ENCODE data around the gene CAVIN4. TPM values are rescaled to one million over a fixed set of nuclear protein-coding genes. Genes with fewer than 3 reads are reported as not detected.

Gene CAVIN4
- total and polyA plus RNA-seq, 2 experiments from 2014 or later, result 3.0 to 6.0 TPM

GRCh38 chr9:100587375-100587774, 9.5 kb downstream of the CAVIN4 start (continued):
- no peak for TF ChIP-seq REST (IDR thresholded peaks at IDR 0.05; ENCODE audit: unreplicated experiment)
- no peak for TF ChIP-seq ZNF331 (CRISPR knock-in tag; IDR thresholded peaks at IDR 0.05; ENCODE audit: low read depth)
- no peak for TF ChIP-seq EZH2 (IDR thresholded peaks at IDR 0.05; ENCODE audit: low read depth, unreplicated experiment)
- TF ChIP-seq CREB1 (CRISPR knock-in tag; IDR thresholded peaks at IDR 0.05; ENCODE audit: low read depth), result no peak
- no peak for TF ChIP-seq JUNB (IDR thresholded peaks at IDR 0.05; ENCODE audit: unreplicated experiment)
- TF ChIP-seq STAT1 (IDR thresholded peaks at IDR 0.05; ENCODE audit: unreplicated experiment), result no peak

GRCh38 chr9:100589582-100589981, 11.7 kb downstream of the CAVIN4 start:
- no peak overlapping the region for H3K27ac Mint-ChIP-seq
- Histone ChIP-seq H3K4me1 (ENCODE audit: insufficient read depth) (no peaks in the 10 kb centered on the region), H3K4me2 (no peak overlapping the region), H3K27me3 (ENCODE audit: insufficient read depth) (no peaks in the 10 kb centered on the region), H2AFZ (no peak overlapping the region), H3K4me3 (no peak overlapping the region), H3K9me2 (ENCODE audit: insufficient read depth) (no peaks in the 10 kb centered on the region), H3K36me3 (ENCODE audit: insufficient read depth) (peaks cover 8% of the 10 kb centered on the region; the same call in 1 of the 2 replicates), H3K79me2 (replicated peaks; ENCODE audit: insufficient read depth) (no peaks in the 10 kb centered on the region), H3F3A (replicated peaks; ENCODE audit: low read depth) (no peaks in the 10 kb centered on the region), H3K27ac (ENCODE audit: low read depth) (no peak overlapping the region), H4K20me1 (replicated peaks; ENCODE audit: insufficient read depth) (no peaks in the 10 kb centered on the region)
- H3K4me1 Mint-ChIP-seq, result no peaks in the 10 kb centered on the region; the same call in 2 of the 3 replicates
- H3K27me3 Mint-ChIP-seq (ENCODE audit: insufficient read depth, low read depth, poor library complexity), result peaks cover 6% of the 10 kb centered on the region
- H3K9me3 Mint-ChIP-seq, result peaks cover 3% of the 10 kb centered on the region; the same call in 1 of the 3 replicates
- H3K4me3 Mint-ChIP-seq, result no peak overlapping the region
- H3K36me3 Mint-ChIP-seq (ENCODE audit: low read depth), result peaks cover 11% of the 10 kb centered on the region; the same call in 2 of the 3 replicates
- no peak for ATAC-seq
- no peak for DNase-seq (ENCODE audit: low spot score)
- TF ChIP-seq REST (IDR thresholded peaks at IDR 0.05; ENCODE audit: unreplicated experiment) (no peak), ETS1 (IDR thresholded peaks at IDR 0.05) (no peak), EZH2phosphoT487 (IDR thresholded peaks at IDR 0.05; ENCODE audit: unreplicated experiment) (no peak), ZNF114 (CRISPR knock-in tag; IDR thresholded peaks at IDR 0.05) (no peak), NANOG (IDR thresholded peaks at IDR 0.05; ENCODE audit: borderline replicate concordance) (no peak), EZH2 (IDR thresholded peaks at IDR 0.05; ENCODE audit: low read depth, unreplicated experiment) (no peak), ZNF462 (CRISPR knock-in tag; IDR thresholded peaks at IDR 0.05) (no peak), STAT1 (IDR thresholded peaks at IDR 0.05; ENCODE audit: unreplicated experiment) (no peak)
